Fibroblast of skin of left biceps (primary cell): ENCODE data around the gene CLSTN1.

Experiments used
- DNase-seq, 2 experiments: peaks; one replicate each; pipeline ENCODE4 v3.0.0-alpha.2; 2013; ENCODE audit warnings: low read depth in 2 of 2

CLSTN1 gene

DNA sequence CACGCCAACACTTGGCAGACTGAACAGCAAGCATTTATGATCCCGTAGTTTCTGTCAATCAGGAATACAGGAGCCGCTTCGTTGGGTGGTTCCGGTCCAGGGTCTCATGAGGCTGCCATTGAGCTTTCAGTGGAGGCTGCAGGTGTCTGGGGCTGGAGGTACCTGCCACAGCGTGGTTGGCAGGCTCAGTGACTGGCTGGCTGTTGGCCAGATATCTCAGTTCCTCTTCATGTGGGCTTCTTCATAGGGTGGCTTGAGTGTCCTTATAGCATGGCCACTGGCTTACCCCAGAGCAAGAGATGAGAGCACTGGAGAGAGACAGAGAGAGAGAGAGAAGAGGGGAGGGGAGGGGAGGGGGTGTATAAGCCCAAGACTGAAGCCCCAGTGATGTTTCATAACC lies 142.9 kb downstream of the CLSTN1 start:
- DNase-seq, result no peak

GRCh38 chr1:9680091-9680490 lies 143.7 kb downstream of the CLSTN1 start:
- DNase-seq, result no peak
